Activated CD8-positive, alpha-beta memory T cell treated with anti-CD3 and anti-CD28 coated beads for 36 hours (primary cell): ENCODE data around the gene CGNL1. TPM values are rescaled to one million over a fixed set of nuclear protein-coding genes. Genes with fewer than 3 reads are reported as not detected.

Experiments
- CTCF ChIA-PET: fragments of 350-600 bp; sonication (Branson Sonifier 250); formaldehyde crosslinking; loops from one replicate; lab custom pipeline; 2021; ENCODE audit warnings: antibody characterized with exemption; lab: Charles Lee
- POLR2A ChIA-PET: fragments of 350-600 bp; sonication (Branson Sonifier 250); formaldehyde crosslinking; loops from one replicate; lab custom pipeline; 2021; ENCODE audit warnings: antibody characterized with exemption; lab: Charles Lee
- total RNA-seq, 2 experiments: library from RNA; stranded (reverse); gene quantifications; one replicate each; pipeline ENCODE4 v1.2.3, GENCODE V29; 2021

The CGNL1 gene
- total RNA-seq, 2 experiments from 2014 or later: not detected

DNA sequence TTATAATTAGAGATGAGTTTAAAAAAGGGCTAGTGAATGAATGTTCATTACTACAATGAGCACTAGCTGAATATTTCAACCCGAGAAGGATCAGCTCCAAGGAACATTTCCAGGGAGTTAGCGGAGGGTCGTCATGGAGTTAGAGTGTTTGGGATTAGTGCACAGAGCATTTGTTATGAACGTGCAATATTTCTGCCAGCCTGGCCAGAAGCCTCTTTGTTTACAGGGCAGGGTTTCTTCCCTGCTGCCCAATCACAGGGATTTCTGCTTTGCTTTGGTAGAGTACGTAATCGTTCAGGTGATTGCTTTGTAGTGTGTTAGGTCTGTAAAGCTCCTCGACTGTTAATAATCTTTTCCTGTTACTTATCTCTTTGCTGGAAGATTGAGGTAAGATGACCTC lies 5.9 kb downstream of the CGNL1 start:
- CTCF ChIA-PET: no interaction called here

GRCh38 chr15:57382969-57383368 lies 6.7 kb downstream of the CGNL1 start:
- POLR2A ChIA-PET: no interaction called here
- CTCF ChIA-PET: no interaction called here

More for the DNA sequence above, 5.9 kb downstream of the CGNL1 start:
- POLR2A ChIA-PET: no interaction called here

GRCh38 chr15:57384024-57384423 lies 7.7 kb downstream of the CGNL1 start:
- ChIA-PET CTCF (no interaction called here), POLR2A (no interaction called here)

- ChIA-PET POLR2A (no interaction called here), CTCF (no interaction called here)
Observed at GRCh38 chr15:57384816-57385215, 8.5 kb downstream of the CGNL1 start.

GRCh38 chr15:57385923-57386390 lies 9.7 kb downstream of the CGNL1 start:
- CTCF ChIA-PET: no interaction called here
- POLR2A ChIA-PET: no interaction called here

DNA sequence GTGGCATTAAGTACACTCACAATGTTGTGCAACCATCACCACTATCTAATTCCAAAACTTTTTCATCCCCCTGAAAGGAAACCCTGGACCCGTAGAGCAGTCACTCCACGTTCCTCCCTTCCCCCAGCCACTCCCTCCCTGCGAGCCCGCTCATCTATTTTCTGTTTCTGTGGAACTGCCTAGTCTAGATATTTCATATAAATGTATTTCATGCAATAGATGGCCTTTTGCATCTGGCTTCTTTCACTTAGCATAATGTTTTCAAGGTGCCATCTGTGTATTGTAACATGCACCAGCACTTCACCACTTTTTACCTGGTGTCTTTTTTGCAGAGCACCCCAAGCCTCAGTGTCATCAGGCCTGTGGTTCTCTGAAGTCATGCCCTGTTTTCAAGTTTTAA lies 10.7 kb downstream of the CGNL1 start:
- CTCF ChIA-PET: no interaction called here
- POLR2A ChIA-PET: no interaction called here

GRCh38 chr15:57387564-57388076 lies 11.3 kb downstream of the CGNL1 start:
- ChIA-PET POLR2A (no interaction called here), CTCF (no interaction called here)

GRCh38 chr15:57388464-57388863 lies 12.2 kb downstream of the CGNL1 start:
- ChIA-PET POLR2A (no interaction called here), CTCF (no interaction called here)

- ChIA-PET POLR2A (no interaction called here), CTCF (no interaction called here)
Observed at GRCh38 chr15:57389991-57390390, 13.7 kb downstream of the CGNL1 start.

DNA sequence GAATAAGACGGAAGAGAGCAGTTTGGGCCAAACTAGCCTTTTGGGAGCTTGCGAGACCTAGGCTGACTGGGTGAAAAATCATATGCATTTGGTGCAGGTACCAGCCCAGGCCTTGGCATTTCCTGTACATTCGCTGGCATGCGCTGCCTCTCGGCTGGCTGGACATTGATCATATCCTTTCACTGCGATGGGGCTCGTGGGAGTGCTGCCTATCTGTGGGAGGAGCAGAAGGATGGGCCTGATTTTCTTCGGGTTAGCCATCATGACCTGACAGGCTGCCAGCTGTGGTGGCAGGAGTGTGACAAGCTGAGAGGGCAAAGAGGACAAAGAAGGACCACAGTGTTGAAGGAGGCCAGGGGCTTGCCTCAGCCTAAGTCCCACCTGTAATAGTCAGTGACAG lies 14.3 kb downstream of the CGNL1 start:
- POLR2A ChIA-PET: no interaction called here
- CTCF ChIA-PET: no interaction called here

DNA sequence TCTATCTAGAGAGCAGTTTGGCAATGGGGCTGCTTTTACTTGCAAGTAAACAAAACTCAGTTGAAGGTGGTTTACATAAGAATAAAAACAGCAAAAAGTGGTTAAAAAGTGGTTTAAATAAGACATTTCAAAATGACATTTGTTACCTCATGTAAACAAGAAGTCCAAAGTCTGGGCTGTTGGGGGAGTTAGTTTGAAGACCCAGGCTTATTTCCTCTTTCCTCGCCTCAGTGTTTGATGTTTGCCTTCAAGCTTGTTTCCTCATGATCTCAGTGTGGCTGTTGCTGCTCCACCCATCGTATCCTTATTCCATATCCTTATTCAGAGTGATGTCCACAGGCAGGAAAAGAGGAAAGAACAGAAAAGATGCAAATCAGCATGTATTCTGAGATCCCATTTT lies 15.2 kb downstream of the CGNL1 start:
- POLR2A ChIA-PET: no interaction called here
- CTCF ChIA-PET: no interaction called here

DNA sequence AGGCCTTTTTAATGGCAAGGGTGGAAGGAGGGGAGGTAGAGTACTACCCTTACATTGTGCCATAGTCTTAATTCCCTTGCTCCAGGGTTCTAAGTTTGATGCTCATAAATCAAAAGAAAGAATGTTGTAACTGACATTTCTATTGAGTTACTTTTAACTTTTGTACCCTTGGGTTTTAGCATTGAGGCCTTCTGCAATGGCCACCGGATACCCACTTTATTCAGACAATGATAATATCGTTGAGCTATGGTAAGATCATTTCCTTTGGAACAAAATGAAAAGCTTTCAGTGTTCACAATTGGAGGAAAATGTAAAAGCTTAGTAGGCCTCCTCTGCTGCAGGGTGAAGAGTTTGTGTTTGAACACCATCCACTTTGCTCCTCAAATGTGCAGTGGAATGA lies 16.8 kb downstream of the CGNL1 start:
- ChIA-PET POLR2A (no interaction called here), CTCF (no interaction called here)

DNA sequence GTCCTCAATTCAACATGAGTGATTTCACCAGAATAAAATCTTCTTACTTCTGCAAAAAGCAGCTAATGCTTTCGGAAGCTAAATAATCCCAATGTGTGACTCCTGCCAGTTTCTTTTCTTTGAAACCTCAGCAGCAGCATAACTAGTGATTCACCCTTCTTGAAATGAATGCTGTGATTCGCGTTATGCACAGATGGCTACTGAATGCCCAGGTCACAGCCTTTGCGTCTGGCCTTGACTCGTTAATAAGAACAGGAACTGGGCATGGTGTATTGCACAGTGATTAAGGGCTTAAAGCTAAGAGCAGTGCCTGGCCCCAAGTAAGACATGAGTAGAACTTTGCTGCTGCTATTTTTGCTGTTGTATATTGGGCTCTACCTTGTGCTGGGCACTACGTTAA lies 19.0 kb downstream of the CGNL1 start:
- POLR2A ChIA-PET: no interaction called here
- CTCF ChIA-PET: interaction anchor here (0.7 kb wide), 1 partner anchor 911 kb away, joined by 3 read pairs; no protein-coding TSS in a partner anchor

DNA sequence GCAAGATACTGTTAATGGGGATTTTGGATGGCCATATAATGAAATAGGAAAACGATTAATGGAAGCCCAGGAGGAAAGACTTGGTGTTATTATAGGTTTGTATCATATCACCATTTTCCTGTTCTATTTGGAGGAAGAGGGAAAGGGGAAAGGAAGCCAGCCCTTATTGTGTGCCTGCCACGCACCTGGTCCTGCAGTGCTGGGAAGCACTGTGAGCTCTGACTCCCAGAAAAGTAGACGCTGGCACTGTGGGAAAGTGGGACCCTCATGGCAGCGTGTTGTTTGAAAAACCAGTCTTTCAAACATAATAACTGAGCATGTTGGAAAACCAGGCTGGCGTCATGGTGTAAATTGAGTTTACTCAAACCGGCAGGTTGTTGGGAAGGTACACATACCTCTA lies 22.0 kb downstream of the CGNL1 start:
- ChIA-PET CTCF (no interaction called here), POLR2A (no interaction called here)

DNA sequence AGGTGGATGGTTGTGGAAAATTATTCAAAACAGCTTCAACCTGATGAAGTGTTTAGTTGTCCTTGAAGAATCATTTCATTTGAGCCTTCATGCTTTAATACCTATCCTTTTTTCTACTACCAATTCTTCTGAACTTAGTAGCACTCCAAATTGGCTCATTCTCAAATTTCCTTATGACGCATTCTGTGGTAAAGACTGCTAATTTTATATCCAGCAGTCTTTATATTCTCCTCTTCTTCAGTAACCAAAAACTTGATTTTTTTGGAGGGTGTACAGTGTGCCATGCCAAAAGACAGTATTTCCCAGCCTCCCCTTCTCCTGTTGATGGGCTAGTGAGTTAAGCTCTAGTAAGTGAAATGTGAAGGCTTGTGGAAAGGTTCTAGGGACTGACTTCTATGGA lies 25.2 kb downstream of the CGNL1 start:
- CTCF ChIA-PET: interaction anchor here (1.3 kb wide), 1 partner anchor 9 kb away, joined by 3 read pairs; no protein-coding TSS in a partner anchor

DNA sequence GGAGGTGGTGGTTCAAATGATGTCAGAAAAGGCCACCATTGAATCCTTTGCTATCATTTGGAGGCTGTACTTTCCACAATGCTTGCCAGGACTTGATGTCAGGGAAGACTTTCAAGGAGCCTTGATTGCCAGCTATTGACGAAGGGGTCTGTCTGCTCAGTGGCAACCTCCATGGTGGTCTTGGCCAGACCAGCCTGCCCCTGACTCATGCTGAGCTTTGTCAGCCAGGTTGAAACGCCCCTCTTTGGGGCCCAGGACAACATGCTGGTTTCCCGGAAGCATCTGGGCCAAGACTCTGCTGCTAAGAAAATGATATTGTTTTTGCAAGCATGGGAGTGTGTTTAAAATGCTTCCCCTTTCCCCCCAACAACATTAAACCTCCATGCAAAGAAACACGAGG lies 26.7 kb downstream of the CGNL1 start:
- CTCF ChIA-PET: no interaction called here
- POLR2A ChIA-PET: no interaction called here

More for the DNA sequence above, 25.2 kb downstream of the CGNL1 start:
- POLR2A ChIA-PET: no interaction called here

- ChIA-PET CTCF (no interaction called here), POLR2A (no interaction called here)
Observed at GRCh38 chr15:57403566-57404325, 27.4 kb downstream of the CGNL1 start.

GRCh38 chr15:57405133-57405532 lies 28.8 kb downstream of the CGNL1 start:
- ChIA-PET POLR2A (no interaction called here), CTCF (no interaction called here)

GRCh38 chr15:57406062-57406772 lies 29.9 kb downstream of the CGNL1 start:
- POLR2A ChIA-PET: no interaction called here
- CTCF ChIA-PET: no interaction called here

- ChIA-PET POLR2A (no interaction called here), CTCF (interaction anchor here (0.7 to 1.2 kb wide), 2 partner anchors 10 to 69 kb away, joined by 3 read pairs; no protein-coding TSS in a partner anchor)
Observed at GRCh38 chr15:57410373-57410772, 34.1 kb downstream of the CGNL1 start.
